HepG2 (cell line): ENCODE data around the gene MAGI1. TPM values are rescaled to one million over a fixed set of nuclear protein-coding genes. Genes with fewer than 3 reads are reported as not detected.

Experiments used
- ATAC-seq: fragments of 200-7000 bp; cut with Tn5 transposase; 3 replicates; pipeline ENCODE4 v1.9.1; 2020; ENCODE audit warnings: mild to moderate bottlenecking, moderate library complexity
- BruUV-seq: library from RNA; stranded (reverse); fragments of 400-500 nt; replicated peaks from 2 replicates; lab custom pipeline; 2021; lab: Mats Ljungman, UMichigan
- CTCF ChIA-PET: fragments of 300-600 bp; formaldehyde crosslinking; extraction: SDS; loops from one replicate; lab custom pipeline; 2021; ENCODE audit warnings: low total read pairs, inconsistent platforms, low intra/inter-chr PET ratio; lab: Yijun Ruan, JAX
- POLR2A ChIA-PET: fragments of 350-600 bp; sonication (Branson Sonifier 250); formaldehyde crosslinking; loops from one replicate; lab custom pipeline; 2020; ENCODE audit warnings: antibody characterized with exemption, inconsistent platforms; lab: Yijun Ruan, JAX
- DNase-seq: peaks from one replicate; pipeline ENCODE4 v3.0.0-alpha.2; 2015; ENCODE audit warnings: low spot score
- FAIRE-seq: peaks from 3 replicates; lab custom pipeline; 2011; peaks lifted over from hg19 to GRCh38; lab: Jason Lieb, UNC
- H2AFZ ChIP-seq: one replicate; pipeline ENCODE4 v1.6.1; 2011; ENCODE audit warnings: low read length, inconsistent platforms
- H3K27ac ChIP-seq: fragments of 300-600 bp; 3 replicates; pipeline ENCODE4 v1.8.0; 2011; ENCODE audit warnings: mixed run types, mild to moderate bottlenecking, mixed read lengths, low read length, inconsistent platforms; ENCODE audit not compliant: insufficient read depth; ENCODE audit errors: extremely low read length
- H3K27me3 ChIP-seq, 2 experiments: fragments of 200-600 bp in 1 of 2; 2 replicates in 1 of 2; 3 replicates in 1 of 2; pipeline versions ENCODE4 v1.6.0 to v1.8.0; 2011; ENCODE audit warnings: low read length in 2 of 2, mild to moderate bottlenecking in 2 of 2, moderate library complexity in 2 of 2, inconsistent platforms in 1 of 2; ENCODE audit not compliant: insufficient read depth in 2 of 2, control insufficient read depth in 1 of 2
- H3K36me3 ChIP-seq, 2 experiments: fragments of 200-600 bp in 1 of 2; replicated peaks in 1 of 2; 2 replicates in 1 of 2; 3 replicates in 1 of 2; pipeline versions ENCODE4 v1.5.1 to v1.8.0; 2011; ENCODE audit warnings: low read length in 2 of 2, inconsistent platforms in 1 of 2; ENCODE audit not compliant: insufficient read depth in 2 of 2, control insufficient read depth in 1 of 2
- H3K4me1 ChIP-seq: 2 replicates; pipeline ENCODE4 v1.5.1; 2012; ENCODE audit warnings: low read length, inconsistent platforms; ENCODE audit not compliant: insufficient read depth
- H3K4me2 ChIP-seq: 2 replicates; pipeline ENCODE4 v1.6.0; 2011; ENCODE audit warnings: low read depth, low read length, inconsistent platforms
- H3K4me3 ChIP-seq, 3 experiments: fragments of 200-600 bp in 1 of 3; sonication (generic), shearing (Covaris generic) in 1 of 3; replicated peaks in 1 of 3; 2 replicates each; pipeline ENCODE4 v1.5.1; 2011 to 2016; ENCODE audit warnings: low read length in 3 of 3, inconsistent platforms in 2 of 3, low read depth in 2 of 3, mild to moderate bottlenecking in 2 of 3, control low read depth in 1 of 3, mixed read lengths in 1 of 3; ENCODE audit not compliant: insufficient read depth in 1 of 3
- H3K79me2 ChIP-seq: one replicate; pipeline ENCODE4 v1.6.1; 2011; ENCODE audit warnings: low read length, inconsistent platforms; ENCODE audit not compliant: insufficient read depth
- H3K9ac ChIP-seq: 2 replicates; pipeline ENCODE4 v1.6.0; 2011; ENCODE audit warnings: mild to moderate bottlenecking, low read depth, low read length, inconsistent platforms; ENCODE audit not compliant: insufficient read depth
- H3K9me3 ChIP-seq: 2 replicates; pipeline ENCODE4 v1.5.1; 2012; ENCODE audit warnings: mild to moderate bottlenecking, low read length
- H4K20me1 ChIP-seq: 2 replicates; pipeline ENCODE4 v1.6.0; 2011; ENCODE audit warnings: inconsistent platforms, mild to moderate bottlenecking, low read length, moderate library complexity; ENCODE audit not compliant: insufficient read depth
- AFF4 ChIP-seq: sonication (generic); formaldehyde crosslinking; IDR thresholded peaks from 2 replicates; pipeline ENCODE4 v1.4.0; 2020; ENCODE audit warnings: missing genetic modification reagents
- ATF1 ChIP-seq: IDR thresholded peaks from 2 replicates; pipeline ENCODE4 v1.6.1; 2016; ENCODE audit warnings: mild to moderate bottlenecking, control low read depth
- CENPBD1 ChIP-seq: sonication (generic); formaldehyde crosslinking; IDR thresholded peaks from 2 replicates; pipeline ENCODE4 v1.8.0; 2022; ENCODE audit warnings: missing genetic modification reagents, low read depth, mild to moderate bottlenecking, borderline replicate concordance
- HDAC1 ChIP-seq: sonication (generic); formaldehyde crosslinking; IDR thresholded peaks from 2 replicates; pipeline ENCODE4 v1.5.1; 2020; ENCODE audit warnings: mild to moderate bottlenecking, missing genetic modification reagents
- HMG20B ChIP-seq: conservative IDR thresholded peaks from 2 replicates; pipeline ENCODE4 v1.6.1; 2016; ENCODE audit warnings: missing genetic modification reagents, missing compliant biosample characterization
- HNF4A ChIP-seq: sonication (generic); formaldehyde crosslinking; IDR thresholded peaks from 2 replicates; pipeline ENCODE4 v1.4.0; 2020; ENCODE audit warnings: missing genetic modification reagents
- HNRNPUL1 ChIP-seq: fragments of 200-400 bp; formaldehyde crosslinking; IDR thresholded peaks from 2 replicates; pipeline ENCODE4 v1.6.1; 2017; ENCODE audit warnings: low read depth, mild to moderate bottlenecking, low read length, moderate library complexity
- MIER2 ChIP-seq: IDR thresholded peaks from 2 replicates; pipeline ENCODE4 v1.6.1; 2016; ENCODE audit warnings: missing biosample characterization, missing genetic modification reagents
- MZF1 ChIP-seq: sonication (generic); formaldehyde crosslinking; IDR thresholded peaks from 2 replicates; pipeline ENCODE4 v1.8.1; 2023; ENCODE audit warnings: mild to moderate bottlenecking, missing genetic modification reagents, borderline replicate concordance
- NBN ChIP-seq: fragments of 450-650 bp; conservative IDR thresholded peaks from 2 replicates; pipeline ENCODE4 v1.6.1; 2017
- REST ChIP-seq, 2 experiments: IDR thresholded peaks; 2 replicates each; pipeline ENCODE4 v1.6.1; 2011 to 2012; ENCODE audit warnings: low read length in 2 of 2, borderline replicate concordance in 1 of 2, low read depth in 1 of 2, mild to moderate bottlenecking in 1 of 2, moderate library complexity in 1 of 2
- SIX4 ChIP-seq: sonication (generic); formaldehyde crosslinking; IDR thresholded peaks from 2 replicates; pipeline ENCODE4 v1.4.0; 2020; ENCODE audit warnings: missing genetic modification reagents
- TBX3 ChIP-seq: fragments of 450-650 bp; IDR thresholded peaks from 2 replicates; pipeline ENCODE4 v1.6.1; 2017; ENCODE audit warnings: antibody characterized with exemption, mild to moderate bottlenecking, inconsistent platforms, borderline replicate concordance
- ZBTB38 ChIP-seq: sonication (generic); formaldehyde crosslinking; IDR thresholded peaks from 2 replicates; pipeline ENCODE4 v1.5.1; 2020; ENCODE audit warnings: mild to moderate bottlenecking, missing genetic modification reagents
- ZNF101 ChIP-seq: sonication (generic); formaldehyde crosslinking; IDR thresholded peaks from 2 replicates; pipeline ENCODE4 v1.4.0; 2020; ENCODE audit warnings: mild to moderate bottlenecking, low read depth, missing genetic modification reagents, borderline replicate concordance
- ZNF317 ChIP-seq: sonication (generic); formaldehyde crosslinking; IDR thresholded peaks from 2 replicates; pipeline ENCODE4 v1.5.0; 2020; ENCODE audit warnings: mild to moderate bottlenecking, missing genetic modification reagents
- ZZZ3 ChIP-seq: sonication (generic); formaldehyde crosslinking; IDR thresholded peaks from 2 replicates; pipeline ENCODE4 v1.4.0; 2020; ENCODE audit warnings: missing genetic modification reagents, mild to moderate bottlenecking, borderline replicate concordance
- WGBS: methylation state at CpG from one replicate; pipeline ENCODE4 v1.1.6; 2017; ENCODE audit warnings: low lambda C conversion rate; 5-methylcytosine and 5-hydroxymethylcytosine counted together
- in situ Hi-C: cut with HindIII; loops from 2 replicates; pipeline ENCODE4 v1.10.0; 2017; ENCODE audit warnings: low pct_unique_long_range_greater_than_20kb; ENCODE audit not compliant: extremely low pct_ligation_motif_present
- intact Hi-C: fragments of 100-400 bp; cut with micrococcal nuclease; formaldehyde crosslinking; loops from one replicate; pipeline ENCODE4 v1.10.0; 2022; ENCODE audit not compliant: unreplicated experiment
- polyA plus RNA-seq, 8 experiments: library from polyadenylated mRNA; depleted of rRNA in 3 of 8; stranded (reverse) in 7 of 8; unstranded in 1 of 8; fragments of >200 nt; fragmentation: Illumina TruSeq in 4 of 8; extraction: Trizol in 4 of 8; gene quantifications; 2 replicates each; pipeline versions ENCODE4 v1.2.1 to v1.2.3, GENCODE V29; 2011 to 2016; ENCODE audit warnings: low read depth in 4 of 8, missing spikeins in 1 of 8, mixed read lengths in 1 of 8; ENCODE audit not compliant: insufficient read depth in 1 of 8
- total RNA-seq, 5 experiments: library from RNA; depleted of rRNA; stranded (reverse); fragments of >200 nt; fragmentation: Illumina TruSeq; extraction: Trizol; gene quantifications; 2 replicates each; pipeline ENCODE4 v1.2.3, GENCODE V29; 2016; ENCODE audit warnings: low read depth in 1 of 5

MAGI1 gene
- total and polyA plus RNA-seq, 2 of the 13 experiments (the other 11 are each of a cell fraction or from before 2014, with no cell fraction given): 22.2 to 26.0 TPM

- FAIRE-seq: no peak
- no TSS peak for BruUV-seq
- no peak overlapping the region for H2AFZ ChIP-seq
- TF ChIP-seq ATF1 (CRISPR knock-in tag): no peak
- TF ChIP-seq MZF1 (CRISPR knock-in tag): no peak
- no peak for TF ChIP-seq ZBTB38 (CRISPR knock-in tag)
- TF ChIP-seq AFF4 (CRISPR knock-in tag): no peak
- no peak for TF ChIP-seq SIX4
- TF ChIP-seq TBX3: no peak
- TF ChIP-seq HNRNPUL1: no peak
- no peak for TF ChIP-seq ZNF101 (CRISPR knock-in tag)
- no peak for TF ChIP-seq ZNF317 (CRISPR knock-in tag)
- peak; percentile 29 to 90 for TF ChIP-seq REST (IDR thresholded peaks at IDR 0.05; ENCODE audit: borderline replicate concordance in 1 of 2, low read depth in 1 of 2, low read length in 2 of 2)
- TF ChIP-seq MIER2 (CRISPR knock-in tag): peak; percentile 89
- no peak for TF ChIP-seq NBN
- TF ChIP-seq HDAC1 (CRISPR knock-in tag): no peak
- TF ChIP-seq ZZZ3 (CRISPR knock-in tag): no peak
- TF ChIP-seq HMG20B (CRISPR knock-in tag): no peak
- no peak for TF ChIP-seq CENPBD1 (CRISPR knock-in tag)
- no peak for TF ChIP-seq HNF4A (CRISPR knock-in tag)
Measured at GRCh38 chr3:65873028-65873427, 165.7 kb downstream of the MAGI1 start.

More at GRCh38 chr3:65873028-65873427, 165.7 kb downstream of the MAGI1 start:
- Histone ChIP-seq H3K79me2 (peaks cover 63% of the 10 kb centered on the region), H4K20me1 (peaks cover 39% of the 10 kb centered on the region), H3K36me3 (no peaks in the 10 kb centered on the region; a peak in 1 of 5 replicates), H3K4me3 (no peak overlapping the region), H3K4me2 (no peak overlapping the region), H3K4me1 (peaks cover 59% of the 10 kb centered on the region), H3K27me3 (no peaks in the 10 kb centered on the region), H3K27ac (no peak overlapping the region), H3K9me3 (no peaks in the 10 kb centered on the region), H3K9ac (no peak overlapping the region)
- CTCF ChIA-PET: no interaction called here
- WGBS: 98% methylated on average over 5 of the region's 6 CpGs
- POLR2A ChIA-PET: no interaction called here
- ATAC-seq: no peak
- DNase-seq: no peak
- in situ Hi-C loops: no loop called here
- intact Hi-C loops: loop anchor here (5.0 kb wide), 1 partner anchor 46 kb away; no protein-coding TSS in a partner anchor
